ENCODE data around the gene SH3BGRL2.
A peak's percentile ranks its signal among the peaks of the same experiment; 100 is the strongest.

Gene SH3BGRL2

GRCh38 chr6:79627422-79627821, 3.7 kb upstream of the SH3BGRL2 start:
- peaks cover 20% of the 10 kb centered on the region for H3K27me3 Mint-ChIP-seq
- ATAC-seq: no peak
- no peak overlapping the region for H3K4me3 Mint-ChIP-seq
- no peak for DNase-seq
- no peaks in the 10 kb centered on the region for H3K9me3 Mint-ChIP-seq
- no peaks in the 10 kb centered on the region for H3K36me3 Mint-ChIP-seq (ENCODE audit: low read depth)
- H3K4me1 Mint-ChIP-seq: peaks cover 8% of the 10 kb centered on the region
- no peak overlapping the region for H3K27ac Mint-ChIP-seq

- DNase-seq: no peak
- ATAC-seq: no peak
- Mint-ChIP-seq H3K36me3 (ENCODE audit: low read depth) (no peaks in the 10 kb centered on the region), H3K4me3 (no peak overlapping the region), H3K27me3 (peaks cover 27% of the 10 kb centered on the region), H3K27ac (no peak overlapping the region), H3K9me3 (no peaks in the 10 kb centered on the region), H3K4me1 (peaks cover 8% of the 10 kb centered on the region)
Measured at GRCh38 chr6:79628466-79629288, 2.5 kb upstream of the SH3BGRL2 start.

GRCh38 chr6:79630380-79630882, 698 bp upstream of the SH3BGRL2 start:
- Mint-ChIP-seq H3K27ac (no peak overlapping the region), H3K36me3 (ENCODE audit: low read depth) (no peaks in the 10 kb centered on the region), H3K9me3 (no peaks in the 10 kb centered on the region), H3K27me3 (peaks cover 38% of the 10 kb centered on the region), H3K4me1 (peaks cover 8% of the 10 kb centered on the region), H3K4me3 (peak overlapping the region; percentile 78)
- DNase-seq (no peak), ATAC-seq (no peak)

- H3K27me3 Mint-ChIP-seq: peaks cover 46% of the 10 kb centered on the region
- H3K36me3 Mint-ChIP-seq (ENCODE audit: low read depth): no peaks in the 10 kb centered on the region
- ATAC-seq (no peak), DNase-seq (no peak)
- no peak overlapping the region for H3K27ac Mint-ChIP-seq
- peaks cover 8% of the 10 kb centered on the region for H3K4me1 Mint-ChIP-seq
- no peaks in the 10 kb centered on the region for H3K9me3 Mint-ChIP-seq
- H3K4me3 Mint-ChIP-seq: peak overlapping the region; percentile 78
Measured at GRCh38 chr6:79631693-79632172, 604 bp downstream of the SH3BGRL2 start.

GRCh38 chr6:79632580-79632979, 1.5 kb downstream of the SH3BGRL2 start:
- Mint-ChIP-seq H3K27me3 (peaks cover 46% of the 10 kb centered on the region), H3K9me3 (no peaks in the 10 kb centered on the region), H3K4me3 (no peak overlapping the region), H3K27ac (no peak overlapping the region), H3K4me1 (peaks cover 8% of the 10 kb centered on the region), H3K36me3 (ENCODE audit: low read depth) (no peaks in the 10 kb centered on the region)
- peak; percentile 47 for ATAC-seq
- no peak for DNase-seq

- ATAC-seq (no peak), DNase-seq (no peak)
- Mint-ChIP-seq H3K4me1 (peaks cover 8% of the 10 kb centered on the region), H3K36me3 (ENCODE audit: low read depth) (no peaks in the 10 kb centered on the region), H3K9me3 (no peaks in the 10 kb centered on the region), H3K27me3 (peaks cover 43% of the 10 kb centered on the region), H3K27ac (no peak overlapping the region), H3K4me3 (no peak overlapping the region)
Measured at GRCh38 chr6:79634491-79635231, 3.5 kb downstream of the SH3BGRL2 start.

- H3K36me3 Mint-ChIP-seq (ENCODE audit: low read depth): no peaks in the 10 kb centered on the region
- no peak for DNase-seq
- H3K27ac Mint-ChIP-seq: no peak overlapping the region
- H3K9me3 Mint-ChIP-seq: no peaks in the 10 kb centered on the region
- H3K27me3 Mint-ChIP-seq: peaks cover 41% of the 10 kb centered on the region
- peaks cover 8% of the 10 kb centered on the region for H3K4me1 Mint-ChIP-seq
- H3K4me3 Mint-ChIP-seq: no peak overlapping the region
- ATAC-seq: no peak
Measured at GRCh38 chr6:79635232-79635543, 4.1 kb downstream of the SH3BGRL2 start.

- Mint-ChIP-seq H3K4me3 (no peak overlapping the region), H3K27ac (no peak overlapping the region), H3K27me3 (peaks cover 30% of the 10 kb centered on the region), H3K4me1 (peaks cover 3% of the 10 kb centered on the region), H3K9me3 (no peaks in the 10 kb centered on the region), H3K36me3 (ENCODE audit: low read depth) (no peaks in the 10 kb centered on the region)
- ATAC-seq: no peak
- DNase-seq: no peak
Measured at GRCh38 chr6:79636673-79637072, 5.5 kb downstream of the SH3BGRL2 start.

- no peak overlapping the region for H3K27ac Mint-ChIP-seq
- H3K9me3 Mint-ChIP-seq: no peaks in the 10 kb centered on the region
- no peaks in the 10 kb centered on the region for H3K4me1 Mint-ChIP-seq
- DNase-seq (no peak), ATAC-seq (no peak)
- no peaks in the 10 kb centered on the region for H3K36me3 Mint-ChIP-seq (ENCODE audit: low read depth)
- peaks cover 13% of the 10 kb centered on the region for H3K27me3 Mint-ChIP-seq
- no peak overlapping the region for H3K4me3 Mint-ChIP-seq
Measured at GRCh38 chr6:79640146-79641111, 9.3 kb downstream of the SH3BGRL2 start.

GRCh38 chr6:79646006-79646405, 14.9 kb downstream of the SH3BGRL2 start:
- H3K36me3 Mint-ChIP-seq (ENCODE audit: low read depth): no peaks in the 10 kb centered on the region
- DNase-seq (peak; percentile 8), ATAC-seq (peak; percentile 63)
- no peaks in the 10 kb centered on the region for H3K9me3 Mint-ChIP-seq
- H3K4me1 Mint-ChIP-seq: peaks cover 7% of the 10 kb centered on the region
- peaks cover 5% of the 10 kb centered on the region for H3K27me3 Mint-ChIP-seq
- no peak overlapping the region for H3K27ac Mint-ChIP-seq
- no peak overlapping the region for H3K4me3 Mint-ChIP-seq

GRCh38 chr6:79646561-79646960, 15.4 kb downstream of the SH3BGRL2 start:
- Mint-ChIP-seq H3K4me3 (no peak overlapping the region), H3K4me1 (peaks cover 7% of the 10 kb centered on the region), H3K9me3 (no peaks in the 10 kb centered on the region), H3K36me3 (ENCODE audit: low read depth) (no peaks in the 10 kb centered on the region), H3K27ac (no peak overlapping the region), H3K27me3 (peaks cover 5% of the 10 kb centered on the region)
- no peak for DNase-seq
- ATAC-seq: no peak

- Mint-ChIP-seq H3K27me3 (peaks cover 5% of the 10 kb centered on the region), H3K27ac (no peak overlapping the region), H3K36me3 (ENCODE audit: low read depth) (no peaks in the 10 kb centered on the region), H3K4me1 (peaks cover 7% of the 10 kb centered on the region), H3K4me3 (no peak overlapping the region), H3K9me3 (no peaks in the 10 kb centered on the region)
- ATAC-seq (no peak), DNase-seq (no peak)
Measured at GRCh38 chr6:79647741-79648140, 16.6 kb downstream of the SH3BGRL2 start.

- Mint-ChIP-seq H3K9me3 (no peaks in the 10 kb centered on the region), H3K27ac (peak overlapping the region; percentile 23), H3K4me3 (no peak overlapping the region), H3K4me1 (peaks cover 7% of the 10 kb centered on the region), H3K36me3 (ENCODE audit: low read depth) (no peaks in the 10 kb centered on the region), H3K27me3 (peaks cover 5% of the 10 kb centered on the region)
- ATAC-seq: no peak
- no peak for DNase-seq
Measured at GRCh38 chr6:79648328-79648727, 17.2 kb downstream of the SH3BGRL2 start.

- ATAC-seq (no peak), DNase-seq (no peak)
- Mint-ChIP-seq H3K36me3 (ENCODE audit: low read depth) (no peaks in the 10 kb centered on the region), H3K27ac (no peak overlapping the region), H3K9me3 (no peaks in the 10 kb centered on the region), H3K27me3 (peaks cover under 1% of the 10 kb centered on the region), H3K4me3 (no peak overlapping the region), H3K4me1 (peaks cover 9% of the 10 kb centered on the region)
Measured at GRCh38 chr6:79649016-79649415, 17.9 kb downstream of the SH3BGRL2 start.

Data from activated naive CD8-positive, alpha-beta T cell treated with anti-CD3 and anti-CD28 coated beads, Interleukin-2, amount 50 U/mL, for 24 hours (primary cell).